Endometrial microvascular endothelial cells (primary cell): ENCODE results near the gene KCTD17. TPM values are rescaled to one million over a fixed set of nuclear protein-coding genes. Genes with fewer than 3 reads are reported as not detected.

Experiments used
- in situ Hi-C: cut with HindIII; loops from 2 replicates; pipeline ENCODE4 v1.10.0; 2017; ENCODE audit warnings: low sequenced_read_pairs, low pct_unique_long_range_greater_than_20kb; ENCODE audit errors: inconsistent ontology term
- total RNA-seq: library from RNA; depleted of rRNA; stranded (reverse); fragments of >200 nt; gene quantifications from one replicate; pipeline ENCODE4 v1.2.3, GENCODE V29; 2015; ENCODE audit errors: inconsistent ontology term

Gene KCTD17
- total RNA-seq, 1 donor from 2014 or later, result 50.5 TPM

DNA sequence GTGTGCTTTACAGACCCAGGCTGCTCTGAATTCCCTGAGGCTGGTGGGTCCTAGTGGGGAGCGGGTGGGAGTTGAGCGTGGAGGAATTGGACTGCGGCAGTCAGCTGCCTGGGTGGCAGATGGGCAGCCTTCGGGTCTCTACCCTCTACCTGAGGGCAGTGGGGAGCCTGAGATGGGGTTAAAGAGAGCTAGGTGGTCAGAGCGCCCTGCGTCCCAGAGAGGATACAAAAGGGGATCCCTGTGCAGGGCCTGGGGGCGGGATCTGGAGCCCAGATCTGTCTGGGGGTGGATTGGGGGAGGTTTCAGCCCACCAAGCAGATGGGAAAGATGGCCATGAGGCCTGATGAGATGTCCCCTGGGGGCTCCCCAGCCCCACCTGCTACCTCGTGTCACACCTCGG is 18.2 kb downstream of the KCTD17 start:
- in situ Hi-C loops, result loop anchor here (10.0 kb wide), 1 partner anchor 95 kb away; no protein-coding TSS in a partner anchor

DNA sequence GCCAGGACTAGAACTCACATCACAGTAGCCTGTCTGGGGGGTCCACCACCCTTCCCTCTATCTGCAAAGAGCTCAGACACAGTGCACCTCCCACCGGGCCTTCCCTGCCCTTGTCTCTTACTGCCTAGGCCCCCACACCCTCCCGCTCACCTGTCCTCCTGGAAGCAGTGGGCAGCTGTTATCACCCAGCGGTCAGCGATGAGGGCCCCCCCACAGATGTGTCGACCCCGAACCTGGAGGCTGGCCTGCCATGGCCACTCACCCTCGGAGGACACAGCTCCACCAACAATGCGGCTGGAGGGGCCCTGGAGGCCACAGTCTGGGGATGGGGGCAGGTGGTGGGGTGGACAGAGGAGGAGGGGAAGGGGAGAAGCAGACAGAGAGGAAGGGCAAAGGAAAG is 18.8 kb downstream of the KCTD17 start:
- in situ Hi-C loops, result loop anchor here (10.0 kb wide), 1 partner anchor 94 kb away; no protein-coding TSS in a partner anchor

DNA sequence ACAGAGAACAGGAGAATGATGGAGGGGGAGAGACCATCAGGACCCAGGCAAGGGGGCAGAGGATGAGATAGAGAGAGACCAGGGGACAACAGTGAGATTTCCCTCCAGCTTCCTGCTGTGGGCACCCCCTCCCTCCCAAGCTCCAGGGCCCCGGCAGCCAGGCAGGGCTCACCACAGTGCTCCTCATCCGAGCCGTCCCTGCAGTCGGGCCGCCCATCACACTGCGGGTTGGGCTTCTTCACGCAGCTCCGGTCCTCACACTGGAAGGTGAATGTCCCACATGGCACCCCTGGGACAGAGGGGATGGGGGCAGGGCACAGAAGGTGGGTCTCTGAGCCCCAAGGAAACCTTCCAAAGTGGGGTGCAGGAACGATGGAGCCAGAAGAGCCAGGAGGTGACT is 19.2 kb downstream of the KCTD17 start:
- in situ Hi-C loops, result loop anchor here (10.0 kb wide), 1 partner anchor 94 kb away; no protein-coding TSS in a partner anchor

DNA sequence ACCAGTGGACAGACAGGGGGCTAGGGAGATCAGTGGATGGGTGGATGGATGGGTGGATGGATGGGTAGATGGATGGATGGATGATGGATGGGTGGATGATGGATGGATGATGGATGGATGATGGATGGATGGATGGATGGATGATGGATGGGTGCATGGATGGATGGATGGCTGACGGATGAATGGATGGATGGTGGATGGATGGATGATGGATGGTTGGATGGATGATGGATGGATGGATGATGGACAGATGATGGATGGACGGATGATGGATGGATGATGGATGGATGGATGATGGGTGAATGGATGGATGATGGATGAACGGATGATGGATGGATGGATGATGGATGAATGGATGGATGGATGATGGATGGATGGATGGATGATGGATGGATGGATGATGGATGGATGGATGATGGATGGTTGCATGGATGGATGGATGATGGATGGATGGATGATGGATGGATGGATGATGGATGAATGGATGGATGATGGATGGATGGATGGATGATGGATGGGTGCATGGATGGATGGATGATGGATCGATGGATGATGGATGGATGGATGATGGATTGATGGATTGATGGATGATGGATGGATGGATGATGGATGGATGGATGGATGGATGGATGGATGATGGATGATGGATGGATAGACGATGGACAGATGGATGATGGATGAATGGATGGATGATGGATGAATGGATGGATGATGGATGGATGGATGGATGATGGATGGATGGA is 20.5 kb downstream of the KCTD17 start:
- in situ Hi-C loops, result loop anchor here (10.0 kb wide), 1 partner anchor 93 kb away; no protein-coding TSS in a partner anchor

DNA sequence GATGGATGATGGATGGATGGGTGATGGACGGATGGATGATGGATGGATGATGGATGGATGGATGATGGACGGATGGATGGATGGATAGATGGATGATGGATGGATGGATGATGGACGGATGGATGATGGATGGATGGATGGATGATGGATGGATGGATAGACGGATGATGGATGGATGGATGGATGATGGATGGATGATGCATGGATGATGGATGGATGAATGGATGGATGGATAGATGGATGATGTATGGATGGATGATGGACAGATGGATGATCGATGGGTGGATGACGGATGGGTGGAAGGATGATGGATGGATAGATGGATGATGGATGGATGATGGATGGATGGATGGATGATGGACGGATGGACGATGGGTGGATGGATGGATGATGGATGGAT is 21.1 kb downstream of the KCTD17 start:
- in situ Hi-C loops, result loop anchor here (10.0 kb wide), 1 partner anchor 92 kb away; no protein-coding TSS in a partner anchor

DNA sequence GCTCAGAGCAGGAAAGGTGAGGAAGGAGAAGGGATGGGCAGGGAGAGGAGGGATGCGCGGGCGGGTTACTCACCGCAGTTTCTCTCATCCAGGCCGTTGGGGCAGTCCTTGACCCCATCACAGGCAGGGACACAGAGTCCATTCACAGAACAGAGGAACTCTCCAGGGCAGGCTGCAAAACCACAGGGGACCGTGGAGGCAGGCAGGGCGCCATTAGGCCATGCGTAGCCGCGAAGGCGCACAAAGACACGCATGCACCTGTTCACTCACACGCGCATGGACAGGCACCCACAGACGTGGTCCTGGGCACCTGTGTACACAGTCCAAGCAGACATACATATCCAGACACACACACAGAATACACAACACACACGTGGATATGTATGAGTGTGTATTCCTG is 23.0 kb downstream of the KCTD17 start:
- in situ Hi-C loops, result loop anchor here (10.0 kb wide), 1 partner anchor 90 kb away; no protein-coding TSS in a partner anchor

DNA sequence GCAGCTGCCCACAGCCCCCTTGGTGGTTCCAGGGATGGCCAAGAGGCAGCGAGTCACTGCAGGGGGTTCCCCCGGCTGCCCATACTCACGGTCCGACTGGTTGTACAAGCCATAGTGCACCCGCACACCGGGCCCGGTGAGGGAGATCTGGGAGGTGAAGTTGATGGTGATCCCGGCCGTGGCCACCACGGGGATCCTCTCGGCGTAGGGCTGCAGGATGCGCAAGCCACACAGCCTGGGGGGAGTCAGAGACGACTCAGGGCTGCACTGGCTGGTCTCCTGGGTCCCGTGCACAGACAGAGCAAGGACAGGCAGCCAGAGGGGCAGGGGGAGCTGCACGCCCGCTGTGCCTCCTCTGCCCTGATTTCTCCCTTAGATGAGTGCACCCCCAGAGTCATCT is 23.5 kb downstream of the KCTD17 start:
- in situ Hi-C loops, result loop anchor here (10.0 kb wide), 1 partner anchor 90 kb away; no protein-coding TSS in a partner anchor

DNA sequence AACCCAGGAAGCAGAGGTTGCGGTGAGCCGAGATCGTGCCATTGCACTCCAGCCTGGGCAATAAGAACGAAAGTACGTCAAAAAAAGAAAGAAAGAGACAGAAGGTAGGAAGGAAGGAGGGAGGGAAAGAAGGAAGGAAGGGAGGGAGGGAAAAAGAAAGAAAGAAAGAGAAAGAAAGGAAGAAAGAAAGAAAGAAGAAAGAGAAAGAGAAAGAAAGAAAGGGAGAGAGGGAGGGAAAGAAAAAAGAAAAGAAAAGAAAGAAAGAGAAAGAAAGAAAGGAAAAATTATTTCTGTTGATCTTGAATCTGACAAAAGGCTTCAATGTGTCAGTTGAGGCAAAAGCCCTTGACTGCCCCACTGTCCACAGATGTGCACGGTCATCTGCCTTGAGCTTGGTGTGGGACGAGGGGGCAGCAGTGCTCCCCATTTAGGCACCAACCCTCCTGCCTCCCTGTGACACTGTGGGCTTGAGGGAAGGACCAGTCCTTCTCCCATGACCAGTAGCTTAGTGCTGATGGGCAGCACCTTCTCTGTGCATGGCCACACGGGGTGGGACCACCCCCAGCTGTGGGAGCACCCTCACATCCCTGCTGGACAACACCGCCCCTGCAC is 24.4 kb downstream of the KCTD17 start:
- in situ Hi-C loops, result loop anchor here (10.0 kb wide), 1 partner anchor 89 kb away; no protein-coding TSS in a partner anchor

DNA sequence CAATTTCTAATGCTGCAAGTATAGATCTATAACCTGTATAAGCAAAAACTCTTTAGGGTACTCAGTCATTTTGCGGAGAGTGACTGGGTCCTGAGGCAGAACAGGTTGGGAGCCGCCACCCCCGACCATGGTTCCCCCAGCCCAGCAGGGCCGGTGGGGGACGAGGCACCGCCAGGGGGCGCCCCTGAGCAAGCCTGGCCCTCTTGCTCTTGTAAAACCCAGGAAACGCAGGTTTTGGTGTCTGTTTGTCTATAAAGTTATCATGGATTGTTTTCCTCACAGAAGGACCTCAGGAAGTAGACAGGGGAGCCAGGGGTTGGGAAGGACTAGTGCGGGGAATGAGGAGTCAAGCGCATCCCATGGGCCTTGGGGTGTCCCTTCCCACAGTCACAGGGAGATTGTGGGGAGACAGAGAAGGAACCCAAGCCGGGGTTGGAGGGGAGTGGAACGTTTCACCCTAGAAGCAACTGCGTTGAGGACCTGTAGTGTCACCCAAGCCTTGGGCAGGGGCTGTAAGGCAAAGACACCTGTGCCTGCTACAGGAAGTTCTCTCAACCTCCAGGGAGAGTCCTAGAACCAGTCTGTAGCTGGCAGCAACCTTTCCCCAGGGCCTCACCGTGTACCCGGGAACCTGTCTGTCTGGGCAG is 26.4 kb downstream of the KCTD17 start:
- in situ Hi-C loops, result loop anchor here (10.0 kb wide), 1 partner anchor 87 kb away; no protein-coding TSS in a partner anchor

DNA sequence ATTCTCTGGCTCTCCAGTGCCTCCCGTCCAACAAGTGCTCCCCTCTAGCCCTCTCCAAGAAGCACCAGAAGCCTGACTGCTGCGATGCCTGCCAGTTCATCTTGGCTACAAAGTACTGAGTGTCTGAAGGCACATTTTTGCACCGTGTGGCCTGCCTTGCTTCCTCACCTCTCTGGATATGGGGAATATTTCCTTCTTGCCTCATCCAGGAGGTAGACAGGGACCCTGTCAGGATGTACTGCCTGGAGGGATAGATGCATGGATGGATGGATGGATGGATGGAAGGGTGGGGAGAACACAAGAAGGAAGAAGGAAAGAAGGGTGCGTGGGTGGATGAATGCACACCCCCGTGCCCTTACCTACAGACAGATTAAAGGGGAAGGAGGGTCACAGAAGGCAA is 27.6 kb downstream of the KCTD17 start:
- in situ Hi-C loops, result loop anchor here (10.0 kb wide), 1 partner anchor 86 kb away; no protein-coding TSS in a partner anchor

DNA sequence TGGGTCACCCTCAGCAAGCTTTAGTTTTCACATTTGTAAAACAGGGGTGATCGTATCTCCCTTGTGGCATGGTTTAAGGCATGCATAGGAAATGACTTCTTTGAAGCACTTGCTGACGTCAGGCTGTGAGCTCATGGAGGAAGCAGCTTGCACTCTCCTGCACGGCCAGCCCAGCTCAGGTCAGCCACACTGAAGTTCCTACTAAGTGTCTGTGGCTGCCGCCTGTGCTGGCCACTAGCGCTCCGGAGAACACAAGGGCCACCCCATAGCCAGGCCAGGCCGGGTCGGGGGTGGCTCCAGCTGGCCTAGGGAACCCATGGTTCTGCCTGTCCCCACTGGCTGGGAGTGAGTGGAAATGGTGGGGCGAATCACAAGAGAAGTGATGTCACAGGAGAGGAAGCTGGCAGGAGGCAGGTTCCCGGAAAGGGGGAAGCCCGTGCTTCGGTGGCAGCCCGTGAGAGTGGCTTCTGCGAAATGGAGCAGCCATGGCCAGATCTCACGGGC is 28.2 kb downstream of the KCTD17 start:
- in situ Hi-C loops, result loop anchor here (10.0 kb wide), 1 partner anchor 85 kb away; no protein-coding TSS in a partner anchor

DNA sequence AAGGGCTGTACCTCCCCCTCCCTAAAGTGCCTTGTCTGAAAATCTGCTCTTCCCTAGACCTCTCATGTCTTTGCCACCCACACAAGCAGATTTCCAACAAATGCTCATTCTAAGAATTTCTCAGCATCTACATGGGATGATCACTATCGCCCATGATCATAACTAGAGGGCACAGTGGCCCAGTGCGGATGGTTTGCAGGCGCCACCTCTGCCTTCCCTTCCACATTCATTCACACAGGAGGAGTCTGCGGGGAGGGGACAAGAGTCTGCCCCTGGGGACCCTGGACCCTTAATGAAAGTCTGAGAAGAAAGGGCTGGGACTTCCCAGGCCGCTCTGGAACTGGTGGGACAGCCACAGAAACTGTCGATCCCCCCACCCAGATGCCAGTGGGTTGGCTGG is 28.9 kb downstream of the KCTD17 start:
- in situ Hi-C loops, result no loop called here

DNA sequence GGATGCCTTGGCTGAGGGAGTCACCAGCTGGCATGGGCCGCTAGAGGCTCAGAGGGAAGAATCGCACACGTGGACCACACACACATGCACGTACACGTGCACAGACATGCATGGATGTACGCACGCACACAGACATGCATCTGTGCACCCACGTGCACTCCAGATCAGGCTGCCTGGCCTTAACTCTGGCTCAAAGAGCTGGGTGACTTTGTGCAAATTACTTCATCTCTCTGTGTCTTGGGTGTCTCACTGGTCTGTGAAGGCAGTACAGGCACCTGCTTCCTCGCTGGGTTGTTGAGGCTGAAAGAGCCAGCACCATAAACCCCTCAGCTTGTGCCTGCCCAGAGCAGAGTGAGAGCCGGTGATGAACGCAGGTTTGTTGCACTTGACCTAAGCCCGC is 29.3 kb downstream of the KCTD17 start:
- in situ Hi-C loops, result no loop called here

DNA sequence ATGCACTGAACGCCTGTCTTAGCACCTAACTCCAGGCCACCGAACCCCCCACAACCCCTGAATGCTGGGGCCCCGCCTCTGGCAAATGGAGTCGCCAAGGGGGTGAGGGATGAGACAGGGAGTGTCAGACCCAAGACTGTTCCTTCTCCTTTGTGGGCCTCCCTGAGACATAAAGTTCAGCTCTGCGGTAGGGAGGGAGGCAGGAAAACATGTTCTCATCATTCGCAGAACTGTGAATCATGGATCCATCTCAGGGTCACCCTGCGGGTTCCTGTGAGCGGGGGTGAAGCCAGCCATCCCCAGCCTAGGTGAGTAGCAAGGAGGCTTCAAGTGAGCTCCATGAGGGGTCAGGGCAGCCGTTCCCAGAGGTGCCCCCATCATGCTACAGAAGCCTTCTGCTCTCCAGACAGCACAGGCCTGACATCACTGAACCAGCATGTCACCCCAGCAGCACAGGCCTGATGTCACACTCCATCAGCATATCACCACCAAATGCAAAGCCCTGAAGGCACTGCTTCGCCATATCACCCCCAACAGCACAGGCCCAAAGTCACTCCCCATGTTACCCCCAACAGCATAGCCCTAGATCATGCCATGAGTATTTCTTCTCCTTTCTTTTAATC is 30.8 kb downstream of the KCTD17 start:
- in situ Hi-C loops, result no loop called here

DNA sequence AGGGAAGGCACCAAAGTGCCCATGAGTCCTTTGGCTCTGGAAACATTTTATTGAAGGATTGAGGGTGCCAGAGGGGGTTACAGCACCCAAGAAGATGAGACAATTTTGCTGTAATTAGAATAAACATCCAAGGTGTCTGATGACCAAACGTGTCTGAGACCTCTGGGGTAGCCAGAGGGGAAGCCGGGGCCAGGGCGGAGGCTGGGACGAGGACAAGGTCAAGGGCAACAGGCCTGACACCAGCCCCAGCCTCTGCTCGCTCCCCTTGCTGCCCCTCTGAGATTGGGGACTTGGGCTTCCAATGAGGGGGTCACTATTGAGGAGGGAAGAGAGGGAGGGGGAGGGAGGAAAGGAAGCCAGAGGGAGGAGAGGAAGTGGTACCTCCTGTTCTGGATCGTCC is 32.4 kb downstream of the KCTD17 start:
- in situ Hi-C loops, result no loop called here

DNA sequence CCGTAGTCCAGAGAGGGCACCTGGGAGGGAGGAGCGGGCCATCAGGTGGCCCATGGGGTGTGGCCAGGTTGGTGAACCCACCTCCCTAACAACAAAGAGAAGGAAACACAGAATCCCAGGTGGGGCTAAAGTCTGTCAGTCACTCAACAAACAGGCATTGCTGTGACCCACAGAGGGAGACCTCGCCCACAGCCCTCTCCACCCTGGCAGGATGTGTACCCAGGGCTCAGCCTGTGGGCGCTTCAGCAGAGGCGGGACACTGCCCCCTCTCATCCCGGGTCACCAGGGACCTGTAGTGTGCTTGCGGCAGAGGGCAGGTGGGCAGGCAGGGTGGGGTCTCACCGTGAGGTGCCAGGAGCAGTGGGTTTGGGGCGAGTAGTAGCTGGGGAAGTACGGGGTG is 32.8 kb downstream of the KCTD17 start:
- in situ Hi-C loops, result no loop called here

DNA sequence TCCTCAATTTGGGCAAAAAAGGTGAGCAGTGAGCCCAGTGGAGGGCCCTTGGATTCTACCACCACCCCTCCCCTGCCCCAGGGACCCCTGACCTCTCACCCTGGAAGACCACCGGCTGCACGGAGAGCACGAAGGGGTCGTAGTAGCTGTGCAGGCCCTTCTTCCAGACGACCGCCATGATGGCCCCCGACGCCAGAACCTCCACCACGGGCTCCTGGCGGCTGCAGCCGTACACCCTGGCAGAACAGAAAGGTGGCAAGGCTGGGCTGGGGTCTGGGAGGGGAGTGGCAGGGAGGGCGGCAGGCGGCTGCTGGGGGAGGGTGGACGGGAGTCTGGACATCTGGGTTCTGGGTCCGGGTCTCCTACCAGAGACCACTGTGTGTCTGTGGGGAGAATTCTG is 34.6 kb downstream of the KCTD17 start:
- in situ Hi-C loops, result no loop called here

DNA sequence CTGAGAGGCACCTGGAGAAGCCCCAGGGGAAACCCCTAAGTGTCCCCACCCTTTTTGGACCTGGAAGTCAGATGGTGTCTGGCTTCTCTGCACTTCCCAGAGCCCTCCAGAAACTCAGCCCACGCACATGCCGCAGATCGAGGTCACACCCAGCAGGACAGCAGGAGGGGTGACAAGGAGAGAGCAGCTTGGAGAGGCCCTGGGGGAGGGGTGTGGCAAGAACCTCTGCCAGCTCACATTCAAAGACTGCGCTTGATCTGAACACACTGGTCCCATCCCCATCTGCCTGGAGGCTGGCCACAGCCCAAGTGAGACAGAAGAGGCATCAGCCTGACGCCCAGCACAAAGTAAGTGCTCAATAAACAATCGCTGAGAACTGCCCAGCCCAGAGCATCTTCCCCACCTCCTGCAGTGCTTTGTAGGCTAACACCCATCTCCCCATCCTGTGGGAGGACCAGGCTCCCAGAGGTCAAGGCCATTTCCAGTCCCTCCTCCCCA is 36.6 kb downstream of the KCTD17 start:
- in situ Hi-C loops, result no loop called here
